22Rv1 (cell line): ENCODE measurements around the gene CDKAL1.

Experiments used
- CTCF ChIP-seq: fragments of 450-650 bp; IDR thresholded peaks from 2 replicates; pipeline ENCODE4 v1.5.1; 2017; ENCODE audit warnings: mild to moderate bottlenecking
- ZFX ChIP-seq: fragments of 450-650 bp; IDR thresholded peaks from 2 replicates; pipeline ENCODE4 v1.6.1; 2017; ENCODE audit warnings: antibody characterized with exemption, borderline replicate concordance

GRCh38 chr6:20996099-20996498 lies 461.8 kb downstream of the CDKAL1 start:
- TF ChIP-seq CTCF (no peak), ZFX (no peak)
